ENCODE results near the gene TMED1. TPM values are rescaled to one million over a fixed set of nuclear protein-coding genes. Genes with fewer than 3 reads are reported as not detected.

TMED1 gene
- total and polyA plus RNA-seq, 2 of the 13 experiments (the other 11 are each of a cell fraction or from before 2014, with no cell fraction given) = 48.3 to 51.8 TPM

- TF ChIP-seq PAXIP1 (CRISPR knock-in tag; conservative IDR thresholded peaks at IDR 0.05) (no peak), ZMYM2 (CRISPR knock-in tag; IDR thresholded peaks at IDR 0.05) (no peak), ZNF75D (CRISPR knock-in tag; IDR thresholded peaks at IDR 0.05; ENCODE audit: borderline replicate concordance) (no peak), NR1H2 (CRISPR knock-in tag; IDR thresholded peaks at IDR 0.05; ENCODE audit: borderline replicate concordance, low read depth) (no peak), PATZ1 (CRISPR knock-in tag; IDR thresholded peaks at IDR 0.05) (peak; percentile 22; the same call in 1 of the 2 replicates), GPN1 (CRISPR knock-in tag; IDR thresholded peaks at IDR 0.05; ENCODE audit: borderline replicate concordance) (no peak), ZNF784 (CRISPR knock-in tag; IDR thresholded peaks at IDR 0.05; ENCODE audit: borderline replicate concordance) (no peak), PHF5A (CRISPR knock-in tag; IDR thresholded peaks at IDR 0.05; ENCODE audit: low read depth, unreplicated experiment) (no peak), CAMTA2 (CRISPR knock-in tag; IDR thresholded peaks at IDR 0.05; ENCODE audit: borderline replicate concordance) (no peak), ZFYVE20 (CRISPR knock-in tag; IDR thresholded peaks at IDR 0.05; ENCODE audit: borderline replicate concordance, low read depth) (no peak), FIP1L1 (IDR thresholded peaks at IDR 0.05; ENCODE audit: borderline replicate concordance, insufficient read depth, low read depth, low read length) (no peak), ZNF143 (CRISPR knock-in tag; IDR thresholded peaks at IDR 0.05) (no peak), ZNF331 (CRISPR knock-in tag; IDR thresholded peaks at IDR 0.05) (no peak), ZNF557 (CRISPR knock-in tag; IDR thresholded peaks at IDR 0.05) (no peak), RERE (CRISPR knock-in tag; IDR thresholded peaks at IDR 0.05; ENCODE audit: low read depth) (no peak), NPAS2 (CRISPR knock-in tag; IDR thresholded peaks at IDR 0.05; ENCODE audit: borderline replicate concordance) (no peak)
Observed at GRCh38 chr19:10871711-10872545, 35.9 kb upstream of the TMED1 start (continued).
